Suppressor macrophage (primary cell): ENCODE results near the gene OR4F15.
"Not testable (repeated sequence)": the region's sequence is repeated elsewhere in the genome, so short reads cannot be mapped to it uniquely, and the experiment has no call there.

Experiments used
- DNase-seq, 4 experiments: peaks; one replicate each; pipeline ENCODE4 v3.0.0-alpha.2; 2020 to 2022
- total RNA-seq, 17 experiments: gene quantifications; one replicate each; lab custom pipeline; 2026; ENCODE audit warnings: mixed read lengths in 6 of 17, inconsistent platforms in 3 of 17; lab: John Stamatoyannopoulos, UW

OR4F15 gene, protein sequence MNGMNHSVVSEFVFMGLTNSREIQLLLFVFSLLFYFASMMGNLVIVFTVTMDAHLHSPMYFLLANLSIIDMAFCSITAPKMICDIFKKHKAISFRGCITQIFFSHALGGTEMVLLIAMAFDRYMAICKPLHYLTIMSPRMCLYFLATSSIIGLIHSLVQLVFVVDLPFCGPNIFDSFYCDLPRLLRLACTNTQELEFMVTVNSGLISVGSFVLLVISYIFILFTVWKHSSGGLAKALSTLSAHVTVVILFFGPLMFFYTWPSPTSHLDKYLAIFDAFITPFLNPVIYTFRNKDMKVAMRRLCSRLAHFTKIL
- 0 to 0.44 (median 0) reads per million in 17 experiments for total RNA-seq

DNA sequence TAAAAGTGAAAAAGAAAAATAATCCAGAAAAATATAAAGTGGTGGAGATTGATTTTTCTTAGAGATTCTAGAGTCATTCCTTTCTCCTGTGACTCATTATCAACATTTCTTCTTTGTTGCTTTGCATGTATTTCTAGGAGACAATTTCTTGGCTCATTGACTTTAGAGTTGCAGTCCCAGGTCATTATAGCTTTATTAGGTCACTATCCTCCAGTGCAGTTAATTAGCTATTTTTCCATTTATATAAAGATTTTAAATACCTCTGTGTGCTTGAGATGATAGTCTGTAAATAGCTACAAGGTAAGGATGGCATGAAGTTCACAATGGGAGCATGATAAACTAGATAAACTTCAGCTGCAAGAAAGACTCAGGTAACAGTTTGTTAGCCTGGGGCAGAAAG lies at the start of gene OR4F15:
Gene OR4F15, plus strand, starts transcription at position 301 of the 400 bp plus-strand sequence. CDS start 5,985 bp downstream, outside the sequence.
- no peak for DNase-seq

DNA sequence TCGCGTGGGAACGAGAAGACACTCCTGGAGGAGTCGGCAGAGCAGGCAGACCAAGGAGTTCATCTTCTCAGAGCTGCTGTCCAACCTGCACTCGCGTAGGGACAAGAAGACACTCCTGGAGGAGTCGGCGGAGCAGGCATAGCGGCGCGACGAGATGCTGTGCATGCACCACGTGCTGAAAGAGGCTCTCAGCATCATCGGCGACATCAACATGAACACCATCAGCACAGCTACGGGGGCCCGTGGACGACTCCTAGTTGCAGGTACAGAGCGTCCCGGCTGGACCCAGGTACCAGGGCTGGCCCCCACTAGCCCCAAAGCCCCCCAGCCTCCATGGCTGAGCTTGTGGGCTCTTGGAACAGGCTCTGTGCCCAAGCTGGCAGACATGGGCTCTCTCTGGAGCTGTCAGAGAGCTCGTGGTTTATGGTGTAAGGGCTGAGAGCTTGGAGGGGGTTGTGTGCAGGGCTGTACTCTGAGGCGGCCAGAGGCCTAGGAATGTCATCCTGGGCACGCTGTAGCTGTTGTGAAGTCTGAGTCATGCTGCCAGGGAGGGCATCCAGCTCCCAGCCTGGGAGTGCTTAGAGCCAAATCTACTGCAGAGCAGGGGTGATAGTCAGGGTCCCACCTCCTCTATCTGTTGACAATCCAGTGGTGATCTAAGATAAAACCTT lies 47.2 kb upstream of the OR4F15 start:
- DNase-seq, result not testable (repeated sequence)

DNA sequence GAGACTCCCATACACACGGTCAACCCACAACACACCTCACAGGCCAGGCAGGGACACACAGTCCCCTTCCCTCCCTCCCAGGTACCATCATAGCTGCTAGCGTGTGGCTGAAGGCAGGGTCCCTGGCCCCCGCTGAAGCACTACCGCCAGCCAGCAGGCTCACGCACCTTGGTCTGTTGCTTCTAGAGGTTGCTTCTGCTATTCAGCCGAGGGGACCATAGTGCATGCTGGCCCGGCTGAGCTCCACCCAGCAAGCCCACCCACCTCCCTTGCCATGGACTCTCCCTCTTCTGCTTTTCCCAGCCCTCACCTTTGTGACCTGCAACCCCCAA lies 46.7 kb upstream of the OR4F15 start:
- DNase-seq, result not testable (repeated sequence)

DNA sequence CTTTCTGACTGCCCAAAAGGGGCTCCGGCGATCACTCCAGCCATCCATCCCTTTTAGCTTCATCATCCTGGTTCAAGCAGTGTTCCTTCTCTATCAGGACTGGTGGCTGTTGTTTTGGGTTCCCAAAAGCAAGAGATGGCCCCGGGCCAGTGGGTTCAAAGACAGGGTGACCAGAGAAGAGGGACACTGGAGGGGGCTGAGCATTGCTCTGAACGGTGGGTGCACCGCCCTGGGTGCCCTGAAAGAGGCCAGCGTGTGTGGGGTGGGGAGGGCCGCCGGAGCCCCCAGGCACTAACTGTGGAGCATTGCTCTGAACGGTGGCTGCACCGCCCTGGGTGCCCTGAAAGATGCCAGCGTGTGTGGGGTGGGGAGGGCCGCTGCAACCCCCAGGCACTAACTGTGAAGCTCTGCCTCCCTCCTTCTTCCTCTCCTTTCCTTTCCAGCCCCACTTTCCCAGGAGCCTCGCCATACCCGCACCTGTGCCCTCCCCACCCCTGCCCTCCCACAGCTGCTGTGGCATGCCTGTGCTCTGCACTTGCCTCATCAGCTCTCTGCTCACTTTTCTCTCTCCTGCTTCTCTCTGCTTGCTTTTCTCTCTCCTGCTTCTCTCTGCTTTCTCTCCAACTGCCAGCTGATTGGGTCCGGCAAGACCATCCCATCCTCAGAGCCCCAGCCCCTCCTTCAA lies 46.1 kb upstream of the OR4F15 start:
- no peak for DNase-seq

DNA sequence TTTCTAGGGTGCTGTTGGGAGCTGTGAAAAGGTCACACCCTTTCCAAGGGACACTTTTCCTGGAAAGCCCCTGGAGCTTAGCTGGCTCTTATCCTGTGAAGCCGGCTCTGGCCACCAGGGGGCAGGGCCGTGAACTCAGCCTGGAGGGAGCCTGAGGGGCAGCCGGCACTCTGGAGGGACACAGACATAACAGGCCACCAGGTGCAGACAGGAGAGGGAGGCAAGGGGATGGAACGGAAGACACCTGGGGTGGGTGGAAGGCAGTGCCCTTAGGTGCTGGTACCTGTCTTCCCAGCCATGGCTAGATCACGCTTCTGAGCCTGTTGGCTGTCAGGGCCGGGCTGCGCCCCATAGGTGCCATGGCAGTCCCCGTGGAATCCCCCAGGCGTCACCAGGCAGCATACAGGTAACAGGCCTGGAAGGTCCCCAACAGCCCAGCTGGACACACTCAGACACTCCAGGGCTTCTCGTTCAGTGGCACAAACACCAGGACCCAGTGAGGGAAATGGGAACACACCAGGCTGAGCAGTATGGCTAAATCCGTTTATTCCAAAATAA lies 44.8 kb upstream of the OR4F15 start:
- DNase-seq, result not testable (repeated sequence)

DNA sequence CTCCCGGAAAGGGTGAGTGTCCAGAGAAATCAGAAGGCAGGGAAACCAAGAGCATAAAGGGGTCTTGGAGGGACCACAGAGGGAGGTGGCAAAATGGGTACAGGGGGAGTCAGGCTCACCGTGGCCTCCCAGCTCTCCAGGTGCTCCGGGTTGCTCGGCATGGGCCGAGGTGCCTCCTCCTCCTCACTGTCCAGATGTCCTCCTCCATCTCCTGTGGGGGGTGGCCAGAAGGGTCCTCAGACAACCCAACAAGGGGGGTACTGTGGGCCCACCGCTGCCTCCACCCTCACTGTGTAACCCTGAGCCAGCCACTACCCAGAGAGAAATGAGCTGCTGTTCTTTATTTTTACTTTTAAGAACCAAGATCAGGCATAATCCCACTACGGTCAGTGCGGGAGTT lies 39.1 kb upstream of the OR4F15 start:
- no peak for DNase-seq

DNA sequence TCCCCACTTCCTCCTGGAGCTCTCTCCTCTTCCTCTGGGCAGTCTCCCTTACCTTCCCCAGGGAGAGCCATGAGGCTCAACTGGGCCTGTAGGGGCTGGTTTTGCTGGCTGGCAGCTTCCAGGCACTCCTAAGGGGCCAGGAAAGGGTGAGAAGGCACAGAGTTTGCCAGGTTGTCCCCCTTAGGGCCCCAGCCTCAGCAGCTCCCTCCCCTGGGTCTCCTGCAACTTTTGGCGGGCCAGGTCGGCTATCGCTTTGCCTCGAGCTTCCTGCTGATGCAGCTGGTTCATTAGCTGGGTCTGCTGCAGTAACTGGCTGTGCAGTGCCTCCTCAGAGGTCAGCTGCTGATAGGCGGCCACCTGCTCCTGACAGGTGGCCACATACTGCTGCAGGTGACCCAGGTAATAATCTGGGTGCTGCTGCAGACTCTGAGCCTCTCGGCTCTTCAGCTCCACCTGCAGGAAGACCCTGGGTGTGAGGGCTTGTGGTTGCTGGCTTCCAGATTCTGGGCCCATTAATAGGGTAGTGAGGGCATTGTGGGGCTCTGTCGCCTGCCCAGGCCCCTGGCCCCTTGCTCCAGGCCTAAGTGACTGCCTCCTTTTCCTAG lies 38.4 kb upstream of the OR4F15 start:
- DNase-seq, result no peak

DNA sequence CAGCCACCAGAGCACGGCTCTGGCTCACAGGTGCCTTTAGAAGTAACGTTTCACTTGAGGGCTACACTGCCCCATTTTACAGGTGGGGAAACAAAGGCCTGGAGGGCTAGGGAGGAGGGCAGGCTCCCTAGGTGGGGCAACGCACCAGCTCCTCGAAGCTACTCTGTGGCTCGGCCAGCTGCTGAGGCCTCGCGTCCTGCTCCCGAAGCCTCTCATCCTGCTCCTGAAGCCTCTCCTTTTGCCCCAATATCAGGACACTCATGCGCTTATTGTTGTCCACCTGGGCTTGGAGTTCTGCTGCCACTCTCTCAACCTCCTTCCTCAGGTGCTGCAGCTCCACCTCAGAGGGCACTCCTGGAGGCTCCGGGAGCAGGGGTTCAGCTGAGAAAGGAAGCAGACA lies 36.9 kb upstream of the OR4F15 start:
- DNase-seq, result no peak

DNA sequence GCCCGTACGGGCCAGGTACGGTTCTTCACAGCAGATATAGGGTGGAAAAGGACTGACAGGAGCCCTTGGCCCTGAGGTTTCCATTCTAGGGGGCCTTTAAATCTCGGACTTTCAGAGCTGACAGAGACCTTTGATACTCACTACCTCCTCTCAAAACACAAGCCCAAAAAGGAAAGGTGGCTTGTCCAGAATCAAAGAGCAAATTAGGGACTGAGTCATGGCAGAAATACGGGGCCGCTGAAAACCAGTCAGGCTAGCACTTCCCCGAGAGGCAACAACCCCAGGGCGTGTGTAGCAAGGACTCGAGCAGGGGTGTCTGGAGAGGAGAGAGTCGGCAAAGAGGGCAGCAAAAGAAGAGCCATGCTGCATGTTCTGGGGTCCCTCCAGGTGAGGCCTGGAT lies 33.4 kb upstream of the OR4F15 start:
- not testable (repeated sequence) for DNase-seq

DNA sequence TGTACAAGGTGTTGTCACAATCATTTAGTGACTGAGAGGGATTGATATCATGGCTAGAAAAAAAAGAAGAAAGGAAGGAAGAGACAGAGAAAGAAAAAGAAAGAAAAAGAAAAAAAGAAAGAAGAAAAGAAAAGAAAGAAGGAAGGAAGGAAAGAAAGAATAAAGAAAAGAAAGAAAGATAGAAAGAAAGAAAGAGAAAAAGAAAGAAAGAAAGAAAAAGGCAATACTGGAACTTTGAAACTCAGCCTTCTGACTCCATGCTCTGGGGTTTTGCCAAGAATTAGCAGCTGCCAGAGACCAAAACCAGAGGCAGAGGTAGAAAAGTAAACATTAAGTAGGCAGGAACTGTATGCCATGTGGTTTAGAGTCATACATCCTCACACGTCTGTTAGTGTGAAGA lies 31.8 kb upstream of the OR4F15 start:
- DNase-seq, result not testable (repeated sequence)

DNA sequence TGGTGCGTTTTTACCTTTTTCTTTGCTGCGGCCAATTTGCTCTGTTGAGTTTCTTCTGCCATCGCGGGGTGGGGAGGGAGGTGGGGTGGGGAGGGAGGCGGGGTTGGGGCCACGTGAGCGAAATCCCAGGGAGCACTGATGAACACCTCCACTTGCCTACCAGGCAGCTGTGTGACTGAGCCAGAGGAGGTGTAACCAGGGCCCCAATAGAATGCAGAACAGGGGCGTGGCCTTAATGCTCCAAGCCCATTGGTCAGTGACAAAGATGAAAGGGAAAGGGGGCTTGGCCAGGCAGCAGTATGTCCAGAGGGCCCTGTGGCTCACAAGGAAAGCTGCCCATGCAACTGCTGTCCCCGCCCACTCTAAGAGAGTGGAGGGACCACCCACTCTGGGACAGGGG lies 30.1 kb upstream of the OR4F15 start:
- no peak for DNase-seq

DNA sequence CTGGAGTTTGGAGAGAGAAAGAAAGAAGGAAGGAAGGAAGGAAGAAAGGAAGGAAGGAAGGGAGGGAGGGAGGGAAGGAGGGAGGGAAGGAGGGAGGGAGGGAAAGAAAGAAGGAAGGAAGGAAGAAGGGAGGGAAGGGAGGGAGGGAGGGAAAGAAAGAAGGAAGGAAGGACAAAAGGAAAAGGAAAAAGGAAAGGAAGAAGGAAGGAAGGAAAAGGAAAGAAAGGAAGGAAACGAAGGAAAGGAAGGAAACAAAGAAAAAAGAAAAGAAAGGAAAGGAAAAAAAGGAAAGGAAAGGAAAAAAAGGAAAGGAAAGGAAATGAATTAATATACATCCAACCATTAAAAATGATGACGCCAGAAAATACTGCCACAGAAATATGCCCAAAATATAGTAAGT lies 27.4 kb upstream of the OR4F15 start:
- no peak for DNase-seq

DNA sequence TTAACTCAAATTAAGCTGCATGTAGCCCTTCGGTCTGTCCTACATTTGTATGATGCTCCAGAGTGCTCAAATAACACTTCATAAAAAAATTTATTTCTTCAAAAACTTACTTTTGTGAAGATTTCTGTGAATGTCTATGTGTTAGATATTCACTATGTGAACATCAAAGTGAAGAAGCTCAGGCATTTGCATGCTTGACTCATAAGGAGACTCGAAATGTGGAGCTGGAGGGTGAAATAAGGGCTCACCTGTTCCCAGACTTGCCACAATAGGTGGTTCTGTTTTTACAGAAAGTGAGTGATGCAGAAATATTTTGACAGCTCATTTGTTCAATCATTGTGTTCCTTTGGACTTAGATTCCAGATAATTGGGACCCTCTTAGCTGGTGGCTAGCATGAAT lies 25.6 kb upstream of the OR4F15 start:
- DNase-seq, result not testable (repeated sequence)

DNA sequence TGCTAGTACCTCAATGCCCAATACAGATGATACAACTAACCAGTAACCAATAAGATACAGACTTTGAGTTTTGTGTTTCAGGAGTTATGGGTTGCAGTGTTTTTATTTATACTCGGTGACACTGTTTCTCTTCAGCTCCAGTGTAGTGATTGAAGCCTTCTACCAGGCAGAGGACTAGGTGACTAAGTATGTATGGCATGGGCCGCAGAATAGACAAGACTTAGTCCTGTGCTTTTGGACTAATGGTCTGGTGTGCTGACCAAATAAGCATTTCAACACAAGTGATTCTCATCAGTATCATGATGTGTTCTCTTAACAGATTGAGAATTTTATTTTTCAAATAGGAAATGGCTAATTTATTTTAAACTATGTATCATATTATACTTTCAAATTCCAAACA lies 24.0 kb upstream of the OR4F15 start:
- not testable (repeated sequence) for DNase-seq

DNA sequence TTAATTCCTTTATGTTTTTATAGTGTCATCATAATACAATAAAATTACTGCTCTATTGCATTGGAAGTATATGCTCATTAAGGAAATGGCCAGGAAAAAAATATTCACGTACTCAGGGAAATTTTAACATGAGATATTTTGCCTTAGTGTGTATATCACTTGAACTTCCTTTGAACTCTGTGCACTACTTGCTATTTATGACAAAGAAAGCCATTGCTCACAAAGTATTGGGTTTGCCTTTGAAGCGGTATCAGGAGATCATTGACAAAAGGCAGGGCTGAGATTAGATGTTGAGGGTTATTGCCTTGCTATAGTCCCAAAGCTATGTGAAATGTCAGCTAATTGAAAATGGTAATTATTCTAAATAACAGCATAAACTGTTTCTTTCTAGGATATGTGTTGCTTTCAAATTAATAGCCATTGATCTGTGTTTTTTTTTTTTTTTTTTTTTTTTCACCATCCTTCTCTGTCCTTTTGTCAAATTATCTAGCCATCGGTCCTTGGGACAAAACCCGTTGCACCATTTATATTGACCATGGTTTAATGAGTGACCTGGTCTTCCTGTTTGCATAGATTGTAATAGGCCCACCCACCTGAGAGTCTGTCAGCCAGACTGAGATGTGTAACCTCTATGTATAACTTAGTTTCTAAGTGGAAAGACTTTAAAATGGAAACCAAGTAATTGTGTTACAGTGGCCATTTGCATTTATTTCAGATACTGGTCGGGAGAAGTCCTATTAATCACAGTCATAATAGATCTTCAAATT lies 23.3 kb upstream of the OR4F15 start:
- not testable (repeated sequence) for DNase-seq

DNA sequence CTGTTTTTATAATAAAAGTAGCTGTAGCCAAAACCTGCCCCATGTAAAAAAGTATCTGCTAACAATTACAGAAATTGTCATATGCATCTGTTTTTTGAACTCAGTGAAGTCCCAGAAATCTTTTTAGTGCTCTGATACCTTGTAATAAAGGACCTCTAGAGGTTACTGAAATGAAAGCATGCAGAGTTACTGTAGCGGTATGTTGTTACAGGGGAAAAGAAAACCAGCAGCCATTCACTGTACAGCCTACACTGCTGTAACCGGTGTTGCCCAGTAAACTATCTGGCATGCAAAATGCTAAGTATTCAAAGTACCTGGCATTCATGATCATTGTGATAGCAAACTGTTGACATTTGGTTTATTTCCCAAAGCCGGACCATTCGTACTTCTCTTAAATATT lies 21.3 kb upstream of the OR4F15 start:
- not testable (repeated sequence) for DNase-seq

DNA sequence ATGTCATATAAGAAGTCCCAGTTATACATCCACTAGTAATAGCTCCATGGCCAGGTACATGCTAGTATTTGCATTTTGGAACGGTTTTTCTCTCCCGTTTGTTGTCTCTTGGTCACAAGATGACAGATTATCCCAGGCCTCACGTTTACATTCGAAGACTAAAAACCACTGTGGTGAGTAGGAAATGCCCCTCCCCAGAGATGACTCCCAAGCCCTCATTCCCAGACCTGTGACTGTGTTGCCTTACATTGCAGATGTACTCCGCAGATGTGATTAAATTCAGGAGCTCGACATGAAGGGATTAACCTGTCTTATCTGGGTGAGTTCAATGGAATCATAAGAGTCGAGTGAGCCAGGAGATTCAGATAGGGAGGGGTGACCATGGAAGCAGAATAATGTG lies 18.0 kb upstream of the OR4F15 start:
- DNase-seq, result not testable (repeated sequence)

DNA sequence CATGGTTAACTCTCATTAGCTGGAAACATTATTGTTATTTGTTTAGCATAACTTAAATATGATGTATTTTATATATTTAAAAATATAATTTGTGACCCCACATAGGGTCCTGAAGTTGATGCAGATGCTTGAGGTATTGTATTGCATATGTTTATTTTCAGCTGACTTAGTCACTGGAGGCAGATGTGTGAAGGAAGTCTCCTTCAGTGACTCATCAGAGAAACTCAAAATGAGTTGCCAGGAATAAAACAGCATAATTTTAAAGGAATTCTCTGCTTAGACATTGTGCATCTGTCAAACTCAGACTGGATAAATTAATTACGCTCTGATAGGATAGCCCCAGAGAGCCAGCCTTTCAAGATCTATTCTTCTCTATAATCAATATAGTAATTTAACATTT lies 16.5 kb upstream of the OR4F15 start:
- no peak for DNase-seq

DNA sequence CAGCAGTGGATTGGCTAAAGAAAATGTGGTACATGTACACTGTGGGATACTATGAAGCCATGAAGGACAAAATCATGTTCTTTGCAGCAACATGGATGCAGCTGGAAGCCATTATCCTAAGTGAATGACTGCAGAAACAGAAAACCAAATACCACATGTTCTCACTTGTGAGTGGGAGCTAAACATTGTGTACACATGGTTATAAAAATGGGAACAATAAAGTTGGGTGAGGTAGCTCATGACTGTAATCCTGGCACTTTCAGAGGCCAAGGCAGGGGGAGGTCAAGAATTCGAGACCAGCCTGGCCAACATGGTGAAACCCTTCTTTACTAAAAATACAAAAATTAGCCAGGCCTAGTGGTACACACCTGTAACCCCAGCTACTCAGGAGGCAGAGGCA lies 12.3 kb upstream of the OR4F15 start:
- no peak for DNase-seq

DNA sequence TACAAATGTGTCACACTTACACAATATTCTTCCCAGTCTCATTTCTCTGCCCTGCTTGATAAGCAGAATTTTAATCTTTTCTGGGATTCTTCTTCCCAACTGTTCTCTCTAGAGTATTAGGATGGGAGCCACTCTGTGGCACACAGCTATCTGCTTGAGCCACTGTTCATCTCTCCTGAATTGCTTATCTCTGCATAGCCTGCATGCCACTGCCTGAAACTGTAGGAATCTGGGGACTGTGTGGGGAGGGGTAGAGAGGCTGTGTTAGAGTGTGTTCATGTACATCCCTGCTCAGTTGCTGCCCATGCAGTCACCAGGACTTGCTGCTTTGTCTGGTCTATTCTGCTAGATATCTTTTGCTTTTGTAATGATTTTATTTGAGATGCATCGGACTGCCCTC lies 11.0 kb upstream of the OR4F15 start:
- DNase-seq, result no peak

DNA sequence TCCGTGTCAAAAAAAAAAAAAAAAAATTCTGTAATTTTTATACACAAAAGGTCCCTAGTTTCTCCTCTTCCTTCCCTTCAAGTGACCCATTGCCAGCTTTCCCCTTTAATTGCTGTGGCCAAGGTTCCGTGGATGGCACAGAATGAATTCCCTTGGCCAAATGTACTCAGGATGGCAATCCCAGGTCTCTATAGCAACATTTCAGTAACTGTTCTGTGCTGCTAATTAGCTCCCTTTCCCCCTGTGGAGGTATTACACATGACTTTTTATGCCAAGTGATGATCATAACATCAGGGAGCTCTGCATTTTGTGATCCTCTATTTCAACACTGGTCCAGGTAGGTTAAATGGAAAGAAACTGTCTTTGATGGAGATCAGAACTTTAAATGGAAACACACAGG lies 8.8 kb upstream of the OR4F15 start, which contains the start of gene OR4F6:
Gene OR4F6, plus strand, starts transcription at position 301 of the 400 bp plus-strand sequence. CDS start 2,211 bp downstream, outside the sequence.
- DNase-seq, result no peak

DNA sequence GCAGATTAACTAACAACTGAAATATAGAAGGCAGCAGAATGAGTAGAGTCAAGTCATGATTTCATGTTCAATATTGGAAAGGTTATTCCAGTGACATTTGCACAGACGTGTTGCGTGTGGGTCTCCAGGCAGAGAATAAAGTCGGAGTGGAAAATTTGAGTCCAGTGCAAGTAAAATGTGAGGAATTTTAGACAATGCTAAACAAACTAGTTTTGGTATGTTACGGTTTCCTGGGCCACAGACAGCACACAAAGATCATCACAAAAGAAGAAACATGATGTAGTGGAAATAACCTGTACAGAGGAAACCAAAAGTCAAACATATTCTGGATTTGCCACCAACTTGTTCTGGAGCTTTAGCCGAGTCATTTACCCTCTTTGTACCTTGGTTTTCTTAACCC lies 8.3 kb upstream of the OR4F15 start:
- DNase-seq, result no peak
